SK-N-SH treated with all-trans-retinoic acid at 6 μM for 48 hours (cell line): ENCODE measurements around the gene NEDD1.

Experiments used
- BACH2 ChIP-seq: fragments of 250-450 bp; sonication (Bioruptor Pico); IDR thresholded peaks from 2 replicates; pipeline ENCODE4 v1.9.0; 2021; ENCODE audit warnings: mild to moderate bottlenecking, borderline replicate concordance
- ESRRG ChIP-seq: fragments of 250-450 bp; sonication (Bioruptor Pico); IDR thresholded peaks from 2 replicates; pipeline ENCODE4 v1.6.1; 2021; ENCODE audit warnings: mild to moderate bottlenecking
- ISL1 ChIP-seq: fragments of 250-450 bp; sonication (Bioruptor Pico); IDR thresholded peaks from 2 replicates; pipeline ENCODE4 v2.1.2; 2022; ENCODE audit warnings: mild to moderate bottlenecking, moderate library complexity
- PATZ1 ChIP-seq: fragments of 250-450 bp; sonication (Bioruptor Pico); IDR thresholded peaks from 2 replicates; pipeline ENCODE4 v1.8.0; 2020; ENCODE audit warnings: mild to moderate bottlenecking, moderate library complexity, borderline replicate concordance
- POU6F1 ChIP-seq: fragments of 250-450 bp; sonication (Bioruptor Pico); IDR thresholded peaks from 2 replicates; pipeline ENCODE4 v1.8.0; 2021; ENCODE audit warnings: low read depth, mild to moderate bottlenecking, moderate library complexity, borderline replicate concordance
- TCF4 ChIP-seq: fragments of 250-450 bp; sonication (Bioruptor Pico); IDR thresholded peaks from 2 replicates; pipeline ENCODE4 v1.8.0; 2021; ENCODE audit warnings: mild to moderate bottlenecking, moderate library complexity, borderline replicate concordance
- TOX ChIP-seq: fragments of 250-450 bp; sonication (Bioruptor Pico); IDR thresholded peaks from 2 replicates; pipeline ENCODE4 v1.8.0; 2021; ENCODE audit warnings: mild to moderate bottlenecking, moderate library complexity, borderline replicate concordance
- ZC3H10 ChIP-seq: fragments of 250-450 bp; sonication (Bioruptor Pico); IDR thresholded peaks from 2 replicates; pipeline ENCODE4 v1.5.1; 2021; ENCODE audit warnings: mild to moderate bottlenecking, moderate library complexity
- ZFP3 ChIP-seq: fragments of 250-450 bp; sonication (Bioruptor Pico); IDR thresholded peaks from 2 replicates; pipeline ENCODE4 v1.5.0; 2020; ENCODE audit warnings: mild to moderate bottlenecking, moderate library complexity
- ZFP30 ChIP-seq: fragments of 450-650 bp; formaldehyde crosslinking; IDR thresholded peaks from 2 replicates; pipeline ENCODE4 v1.5.0; 2022; ENCODE audit warnings: mild to moderate bottlenecking, moderate library complexity
- ZNF565 ChIP-seq: fragments of 450-650 bp; formaldehyde crosslinking; conservative IDR thresholded peaks from 2 replicates; pipeline ENCODE4 v1.5.0; 2020; ENCODE audit warnings: low read depth, mild to moderate bottlenecking, moderate library complexity
- ZNF70 ChIP-seq: fragments of 450-650 bp; formaldehyde crosslinking; IDR thresholded peaks from 2 replicates; pipeline ENCODE4 v1.5.0; 2020; ENCODE audit warnings: mild to moderate bottlenecking, moderate library complexity
- ZNF8 ChIP-seq: fragments of 450-650 bp; formaldehyde crosslinking; IDR thresholded peaks from 2 replicates; pipeline ENCODE4 v1.5.0; 2020; ENCODE audit warnings: mild to moderate bottlenecking, moderate library complexity

- TF ChIP-seq ZFP30 (CRISPR knock-in tag) (no peak), ESRRG (no peak), BACH2 (CRISPR knock-in tag) (no peak), TOX (CRISPR knock-in tag) (no peak), ISL1 (0 out of 2 replicates have a peak, but pooled peaks have one; percentile 28), TCF4 (CRISPR knock-in tag) (no peak), POU6F1 (CRISPR knock-in tag) (no peak), ZNF565 (CRISPR knock-in tag) (no peak), PATZ1 (no peak), ZNF8 (CRISPR knock-in tag) (no peak), ZC3H10 (CRISPR knock-in tag) (no peak), ZFP3 (no peak), ZNF70 (CRISPR knock-in tag) (no peak)
Measured at GRCh38 chr12:96878704-96879103, 28.4 kb upstream of the NEDD1 start.
